ENCODE measurements around the gene ERBB2. TPM values are rescaled to one million over a fixed set of nuclear protein-coding genes. Genes with fewer than 3 reads are reported as not detected.

Gene ERBB2
- total and polyA plus RNA-seq, 2 of the 8 experiments (the other 6 are each of a cell fraction or from before 2014, with no cell fraction given): 183 to 394 TPM

DNA sequence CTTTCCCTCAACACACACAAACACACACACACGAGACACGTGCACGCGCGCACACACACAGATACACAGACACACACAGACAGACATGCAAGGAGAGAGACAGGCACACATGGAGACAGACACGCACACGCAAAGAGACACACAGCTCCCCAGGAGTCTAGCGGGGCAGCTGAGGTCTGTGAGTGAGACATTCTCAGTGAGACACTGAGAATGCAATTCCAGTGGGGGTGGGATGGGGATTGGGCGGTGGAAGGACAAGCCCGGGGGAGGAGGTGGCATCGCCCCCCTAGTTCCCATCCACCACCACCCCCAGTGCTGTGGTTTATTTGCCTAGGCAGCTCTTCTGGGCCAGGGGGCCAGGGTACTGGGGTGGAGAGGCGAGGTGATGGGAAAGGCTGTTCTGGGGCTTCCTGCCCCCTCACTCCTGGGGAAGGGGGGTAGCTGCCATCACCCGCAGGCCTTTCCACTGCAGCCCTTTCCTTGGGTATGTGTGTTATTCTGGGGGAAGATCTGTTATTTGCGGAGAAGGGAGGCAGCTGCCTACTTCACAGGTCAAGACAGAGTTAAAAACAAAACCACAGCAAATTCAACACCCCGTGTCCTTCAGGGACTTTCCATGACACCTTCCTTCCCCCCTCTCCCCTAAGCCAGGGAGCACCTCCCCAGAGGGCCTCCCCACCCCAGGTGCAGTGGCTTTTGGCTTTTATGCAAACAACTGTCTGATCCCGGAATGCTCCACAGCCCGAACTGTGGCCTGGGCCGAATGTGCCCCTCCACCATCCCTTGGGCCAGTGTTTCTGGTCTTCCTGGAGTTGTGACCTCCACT, 55.9 kb downstream of the ERBB2 start (continued):
- TF ChIP-seq TEAD4 (IDR thresholded peaks at IDR 0.05; ENCODE audit: low read depth, low read length): no peak
- TF ChIP-seq GABPA (IDR thresholded peaks at IDR 0.05; ENCODE audit: borderline replicate concordance, insufficient read depth, low read length): no peak
- TF ChIP-seq NANOG (IDR thresholded peaks at IDR 0.05; ENCODE audit: insufficient read depth, low read depth, low read length, poor library complexity, severe bottlenecking): no peak
